ENCODE data around the gene FAM234B.

DNA sequence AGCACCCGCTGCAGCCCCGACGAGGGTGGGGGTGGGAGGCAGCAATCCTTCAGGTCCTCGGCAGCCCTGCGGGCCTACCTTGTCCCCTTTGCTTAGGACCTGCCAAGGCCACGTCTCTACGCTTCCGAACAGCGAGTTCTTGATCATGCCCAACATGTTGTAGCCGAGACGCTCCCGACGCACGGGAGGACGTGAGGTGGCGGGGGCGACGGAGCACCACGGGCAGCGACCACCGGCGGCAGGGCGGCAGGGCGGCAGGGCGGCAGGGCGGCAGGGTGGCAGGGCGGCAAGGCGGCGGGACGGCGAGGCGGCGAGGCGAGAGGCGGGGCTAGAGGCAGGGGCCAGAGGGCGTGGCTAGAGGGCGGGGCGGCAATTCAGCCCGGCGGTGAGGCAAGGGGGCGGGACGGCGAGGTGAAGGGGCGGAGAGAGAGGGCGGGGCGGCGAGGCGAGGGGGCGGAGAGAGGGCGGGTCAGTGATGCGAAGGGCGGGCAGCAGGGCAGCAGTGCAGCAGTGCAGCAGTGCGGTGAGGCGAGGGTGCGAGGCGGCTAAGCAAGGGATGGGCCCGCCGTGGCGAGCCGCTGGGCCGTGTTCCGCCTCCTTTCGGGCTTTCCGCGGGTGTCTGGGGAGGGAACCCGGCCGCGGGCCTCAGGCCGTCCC is 44.1 kb upstream of the FAM234B start, which contains the start of gene HEBP1:
- TF ChIP-seq, protein P1, sequence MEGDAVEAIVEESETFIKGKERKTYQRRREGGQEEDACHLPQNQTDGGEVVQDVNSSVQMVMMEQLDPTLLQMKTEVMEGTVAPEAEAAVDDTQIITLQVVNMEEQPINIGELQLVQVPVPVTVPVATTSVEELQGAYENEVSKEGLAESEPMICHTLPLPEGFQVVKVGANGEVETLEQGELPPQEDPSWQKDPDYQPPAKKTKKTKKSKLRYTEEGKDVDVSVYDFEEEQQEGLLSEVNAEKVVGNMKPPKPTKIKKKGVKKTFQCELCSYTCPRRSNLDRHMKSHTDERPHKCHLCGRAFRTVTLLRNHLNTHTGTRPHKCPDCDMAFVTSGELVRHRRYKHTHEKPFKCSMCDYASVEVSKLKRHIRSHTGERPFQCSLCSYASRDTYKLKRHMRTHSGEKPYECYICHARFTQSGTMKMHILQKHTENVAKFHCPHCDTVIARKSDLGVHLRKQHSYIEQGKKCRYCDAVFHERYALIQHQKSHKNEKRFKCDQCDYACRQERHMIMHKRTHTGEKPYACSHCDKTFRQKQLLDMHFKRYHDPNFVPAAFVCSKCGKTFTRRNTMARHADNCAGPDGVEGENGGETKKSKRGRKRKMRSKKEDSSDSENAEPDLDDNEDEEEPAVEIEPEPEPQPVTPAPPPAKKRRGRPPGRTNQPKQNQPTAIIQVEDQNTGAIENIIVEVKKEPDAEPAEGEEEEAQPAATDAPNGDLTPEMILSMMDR (IDR thresholded peaks at IDR 0.05; ENCODE audit: borderline replicate concordance, extremely low read depth, low read length, poor library complexity, severe bottlenecking) = no peak
- no peak for TF ChIP-seq EZH2 (IDR thresholded peaks at IDR 0.05; ENCODE audit: borderline replicate concordance, low read depth, low read length, severe bottlenecking)
